DMS114 treated with DMSO at 0.1 percent for 48 hours (cell line): Measurements from ENCODE around the gene SEMA5A.

Experiments used
- DNase-seq: peaks from one replicate; lab custom pipeline; 2025; ENCODE audit not compliant: unreplicated experiment; lab: John Stamatoyannopoulos, UW

The SEMA5A gene

DNA sequence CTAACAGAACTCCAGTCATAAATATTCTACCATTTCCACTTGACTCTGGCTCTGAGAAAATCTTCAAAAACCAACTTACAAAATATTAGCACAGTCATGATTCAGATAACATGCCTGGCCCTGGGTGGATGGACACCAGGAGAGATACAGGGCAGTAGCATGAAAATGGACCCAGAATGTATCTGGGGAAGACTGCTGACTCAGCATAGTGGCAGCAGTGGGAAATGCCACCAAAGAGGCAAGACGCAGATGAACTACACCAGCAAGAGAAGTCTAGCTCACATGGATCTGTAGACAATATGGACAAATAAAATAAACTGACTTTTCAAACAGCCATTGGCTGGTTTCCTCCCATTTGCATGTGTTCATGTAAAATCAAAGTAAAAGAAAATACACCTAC is 359.8 kb downstream of the SEMA5A start:
- DNase-seq: no peak

DNA sequence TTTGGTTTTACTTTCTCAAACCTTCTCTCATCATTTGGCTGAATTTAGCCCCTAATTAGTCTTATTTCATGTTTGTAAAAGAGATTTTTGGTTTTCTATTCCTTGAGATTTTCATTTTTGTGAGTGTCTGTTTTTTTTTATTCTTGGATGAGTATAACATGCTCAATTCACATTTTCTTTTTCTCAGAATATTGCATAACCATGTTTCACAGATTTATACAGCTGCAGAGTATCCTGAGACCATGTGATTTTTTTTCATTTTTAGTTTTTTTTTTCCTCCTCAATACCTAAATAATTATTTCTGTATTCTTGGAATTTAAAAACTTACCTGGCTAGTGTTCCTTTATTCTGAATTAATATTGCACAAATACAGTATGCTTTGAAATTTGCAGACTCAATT is 361.9 kb downstream of the SEMA5A start:
- no peak for DNase-seq

DNA sequence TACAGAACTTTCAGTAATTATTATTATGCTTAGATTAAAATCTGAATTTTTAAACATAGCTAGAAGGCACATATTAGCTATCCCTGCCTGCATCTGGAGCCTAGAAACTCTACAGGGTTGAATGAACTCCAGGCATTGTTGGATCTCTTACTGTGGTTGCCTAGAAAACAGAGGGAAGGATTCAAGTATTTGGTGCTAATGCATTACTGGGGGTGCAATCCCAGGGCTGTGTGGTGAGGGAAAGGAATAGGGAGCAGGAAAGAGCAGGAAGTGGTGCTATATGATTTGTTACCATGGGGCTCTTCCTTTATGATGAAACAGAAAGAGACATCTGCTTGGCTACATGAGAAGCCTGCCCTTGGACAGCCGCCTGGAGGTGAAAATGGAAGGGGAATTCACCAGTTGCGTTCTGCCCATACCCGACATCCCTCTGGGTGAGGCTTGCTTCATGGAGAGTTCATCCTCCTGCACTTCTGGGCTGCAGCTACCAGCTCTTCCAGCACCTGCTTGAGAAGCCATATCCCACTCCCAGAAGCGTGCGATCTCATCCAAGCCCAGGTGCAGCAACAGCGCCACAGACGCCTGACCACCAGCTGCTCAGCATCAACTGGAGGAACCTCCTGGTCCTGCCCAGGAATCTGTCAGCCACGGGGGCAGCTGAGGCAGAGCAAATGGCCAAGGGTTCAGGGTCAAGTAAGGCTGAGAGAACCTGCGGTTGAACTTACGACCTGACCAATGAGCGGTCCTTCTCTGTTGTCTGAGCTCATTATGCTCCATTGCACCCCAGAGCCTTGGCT is 362.8 kb downstream of the SEMA5A start:
- no peak for DNase-seq

DNA sequence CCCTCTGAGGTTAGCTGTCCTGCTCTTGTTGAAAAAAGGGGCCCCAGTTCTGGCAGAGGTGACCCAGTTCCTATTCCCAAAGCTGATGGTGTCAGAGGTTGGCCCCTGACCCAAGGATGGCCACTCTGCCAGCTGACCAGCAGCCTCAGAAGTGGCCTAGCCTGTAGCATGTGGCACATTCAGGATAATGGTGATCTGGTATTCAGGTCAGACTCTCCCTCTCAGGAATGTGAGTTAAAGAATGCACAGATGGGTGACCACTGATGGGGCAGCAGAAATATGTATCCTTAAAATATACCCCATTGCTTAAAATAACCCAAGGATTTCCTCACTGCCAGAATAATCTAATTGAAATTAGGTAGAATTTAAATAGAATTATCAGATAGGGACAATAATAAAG is 369.2 kb downstream of the SEMA5A start:
- no peak for DNase-seq

DNA sequence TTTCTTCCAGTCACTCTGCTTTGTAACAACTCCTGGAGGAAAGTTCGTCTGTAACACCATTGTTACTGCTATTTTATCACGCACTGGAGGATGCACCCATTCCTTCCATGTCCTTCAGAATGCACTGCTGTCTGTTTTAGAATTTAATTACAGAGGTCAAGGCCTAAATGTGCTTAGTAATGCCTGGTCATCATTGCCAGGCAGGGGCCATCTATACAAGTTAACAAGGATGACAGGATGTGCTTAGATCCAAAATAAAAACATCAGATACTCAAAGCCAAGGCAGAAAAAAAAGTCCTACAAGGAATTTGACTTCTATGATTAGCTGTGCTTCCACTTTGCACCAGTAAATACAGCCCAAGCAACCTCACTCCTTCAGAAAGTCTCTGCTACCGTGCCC is 371.4 kb downstream of the SEMA5A start:
- no peak for DNase-seq

DNA sequence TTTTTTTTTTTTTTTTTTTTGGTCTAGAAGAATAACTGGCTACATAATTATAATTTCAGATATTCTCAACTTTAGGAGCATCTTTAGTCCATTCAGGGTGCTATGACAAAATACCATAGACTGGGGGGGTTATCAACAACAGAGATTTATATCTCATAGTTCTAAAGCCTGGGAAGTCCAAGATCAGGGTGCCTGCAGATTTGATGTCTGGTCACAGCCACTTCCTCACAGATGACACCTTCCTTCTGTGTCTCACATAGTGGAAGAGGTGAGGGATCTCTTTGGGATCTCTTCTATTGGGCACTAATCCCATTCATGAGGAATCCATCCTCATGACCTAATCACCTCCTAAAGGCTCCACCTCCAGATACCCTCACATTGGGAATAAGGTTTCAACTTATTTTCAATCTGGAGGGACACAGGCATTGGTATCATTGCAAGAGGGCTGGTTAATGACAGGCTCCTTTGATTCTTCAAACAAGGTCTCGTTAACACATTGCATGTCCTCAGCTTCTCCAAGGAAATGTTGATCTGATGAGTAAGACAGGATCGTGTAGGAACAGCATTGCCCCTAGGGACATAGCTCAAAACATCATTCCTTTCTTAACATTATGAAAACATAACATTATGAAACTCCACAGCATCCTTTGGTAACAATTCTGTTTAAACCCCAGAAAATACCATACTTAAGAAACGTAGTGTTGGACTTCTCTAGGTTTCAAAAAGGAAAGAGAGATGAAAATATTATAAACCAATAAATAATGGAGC is 372.4 kb downstream of the SEMA5A start:
- no peak for DNase-seq

DNA sequence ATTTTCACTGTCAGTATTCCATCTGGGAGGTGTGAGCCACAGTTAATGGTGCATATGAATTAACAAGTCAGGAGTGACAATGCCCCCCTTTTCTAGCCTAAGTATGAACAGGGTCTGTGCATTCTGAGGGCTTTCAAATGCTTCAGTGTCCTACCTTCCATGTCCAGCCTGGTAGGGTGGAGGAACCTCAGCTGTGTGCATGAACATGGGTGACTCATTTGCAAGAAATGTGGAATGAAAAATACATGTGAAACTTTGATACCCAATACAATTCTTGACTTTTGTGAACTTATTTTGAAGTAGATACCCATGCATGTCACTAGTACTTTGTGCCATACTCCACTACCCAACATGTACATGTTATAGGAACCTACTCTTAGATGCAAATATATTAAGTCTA is 375.8 kb downstream of the SEMA5A start:
- no peak for DNase-seq

DNA sequence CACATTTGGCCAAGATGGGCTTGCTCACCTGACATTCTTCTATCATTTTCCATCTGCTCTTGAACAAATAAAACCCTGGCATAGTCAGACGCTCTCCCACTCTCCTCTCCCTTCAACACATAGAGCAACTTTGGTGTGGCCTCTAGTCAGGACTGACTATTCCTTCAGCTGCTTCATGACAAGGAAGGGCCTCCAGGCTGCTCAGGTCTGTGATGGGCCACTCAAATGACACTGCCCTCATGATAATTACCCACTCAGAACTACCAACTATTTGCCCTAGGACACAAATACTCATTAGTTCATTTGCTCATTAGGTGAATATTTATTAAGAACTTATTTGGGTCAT is 376.3 kb downstream of the SEMA5A start:
- no peak for DNase-seq

DNA sequence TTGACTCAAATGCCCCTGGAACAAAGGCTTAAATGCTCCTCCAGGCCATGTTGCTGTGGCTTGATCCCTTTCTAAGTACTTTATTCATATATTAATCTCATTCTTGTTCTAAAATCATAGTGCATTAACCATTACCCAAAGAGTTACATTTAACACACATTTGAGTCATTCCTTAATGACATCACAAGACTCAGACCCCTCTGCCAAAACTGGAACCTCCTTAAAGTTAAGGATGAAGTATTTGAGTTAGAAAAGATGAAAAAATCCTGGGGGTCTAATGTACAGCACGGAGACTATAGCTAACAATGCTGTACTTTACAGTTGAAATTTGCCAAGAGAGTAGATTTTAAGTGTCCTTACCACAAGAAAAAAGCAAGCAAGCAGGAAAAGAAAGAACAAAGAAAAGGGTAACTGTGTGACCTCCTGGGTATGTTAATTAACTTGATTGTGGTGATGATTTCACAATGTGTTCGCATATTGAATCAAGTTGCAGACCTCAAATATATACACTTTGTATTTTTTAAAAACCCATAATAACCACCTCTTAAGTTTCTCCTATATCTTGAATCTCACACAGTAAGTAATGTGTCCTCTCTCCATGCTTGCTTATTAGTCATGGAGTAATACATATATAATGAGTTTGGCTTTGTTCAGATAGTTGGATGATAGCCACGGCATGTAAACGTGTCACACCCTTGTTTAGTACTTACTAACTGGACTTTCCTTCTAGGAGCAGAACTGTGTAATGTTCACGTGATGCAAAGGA is 376.9 kb downstream of the SEMA5A start:
- no peak for DNase-seq

DNA sequence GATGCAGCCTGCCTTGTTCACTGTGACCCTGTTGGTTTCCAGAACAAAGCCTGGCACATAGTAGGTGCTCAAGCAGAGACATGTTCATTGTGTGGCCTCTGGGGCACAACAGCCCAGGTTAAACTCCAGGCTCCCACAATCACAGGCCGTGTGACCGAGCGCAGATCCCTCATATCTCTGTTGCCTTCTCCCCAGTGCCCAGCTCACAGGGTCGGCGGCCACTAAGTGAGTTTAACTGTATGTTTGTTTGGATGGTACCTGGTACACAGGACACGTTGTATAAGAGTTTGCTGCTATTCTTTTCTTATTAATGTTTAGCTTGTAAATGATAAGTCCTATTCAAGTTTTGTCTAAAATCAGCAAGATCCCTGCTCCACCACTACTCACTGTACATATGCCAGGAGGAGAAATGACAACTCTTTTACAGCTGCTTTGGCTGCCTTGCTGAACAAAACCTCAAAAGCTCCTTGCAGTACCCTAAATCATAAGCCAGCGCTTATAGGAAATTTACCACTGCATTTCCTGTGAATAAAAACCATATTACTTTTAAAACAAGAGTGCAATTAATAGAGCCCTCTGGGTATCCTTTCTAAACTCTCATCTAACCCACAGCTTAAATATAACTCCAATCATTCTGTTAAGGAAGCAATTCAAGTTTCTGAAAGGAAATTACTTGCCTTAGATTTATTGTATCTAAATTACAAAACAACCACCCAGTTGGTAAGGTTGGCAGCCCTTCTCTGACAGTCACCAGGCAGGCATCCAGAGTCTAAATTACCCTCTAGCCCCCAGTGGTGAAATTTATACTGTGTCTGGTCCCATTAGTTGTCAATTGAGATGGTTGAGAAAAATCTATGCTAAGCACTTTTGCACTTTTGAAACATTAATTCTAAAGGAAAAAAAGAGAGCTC is 379.4 kb downstream of the SEMA5A start:
- no peak for DNase-seq

DNA sequence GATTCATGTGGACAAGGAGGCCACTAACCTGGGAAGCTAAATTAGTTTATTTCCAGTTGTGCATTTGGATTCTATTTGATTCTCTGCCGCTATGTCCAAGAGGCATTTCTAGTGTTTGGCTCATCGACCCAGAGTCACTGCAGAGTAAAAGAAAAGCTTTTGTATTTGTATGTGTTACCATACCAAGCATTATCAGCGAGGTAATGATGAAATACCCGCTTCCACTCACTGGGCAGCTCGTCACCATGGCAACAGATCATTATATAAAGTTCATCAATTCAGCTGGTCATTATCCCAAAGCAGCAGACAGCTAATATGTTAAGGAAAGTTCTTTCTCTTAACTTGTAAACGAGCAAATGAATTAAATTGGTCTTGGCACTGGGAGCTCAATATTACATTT is 380.3 kb downstream of the SEMA5A start:
- no peak for DNase-seq

DNA sequence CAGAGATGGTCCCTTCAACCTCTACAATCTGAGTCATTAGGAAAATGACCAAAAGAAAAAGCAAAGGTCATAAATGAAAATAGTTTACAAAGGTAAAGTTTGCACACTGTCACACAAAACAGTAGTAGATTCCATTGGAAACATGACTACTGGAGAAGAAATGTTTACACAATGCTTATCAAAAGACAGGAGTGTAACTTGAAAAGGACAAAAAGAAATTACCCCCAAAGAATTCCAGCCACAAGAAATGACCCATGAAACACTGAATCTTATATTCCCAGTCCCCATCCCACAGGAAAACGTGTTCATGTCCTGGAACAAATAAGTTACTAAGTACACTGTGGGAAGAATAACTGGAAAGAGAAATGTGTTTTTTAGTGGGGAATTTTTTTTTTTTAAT is 385.1 kb downstream of the SEMA5A start:
- no peak for DNase-seq

DNA sequence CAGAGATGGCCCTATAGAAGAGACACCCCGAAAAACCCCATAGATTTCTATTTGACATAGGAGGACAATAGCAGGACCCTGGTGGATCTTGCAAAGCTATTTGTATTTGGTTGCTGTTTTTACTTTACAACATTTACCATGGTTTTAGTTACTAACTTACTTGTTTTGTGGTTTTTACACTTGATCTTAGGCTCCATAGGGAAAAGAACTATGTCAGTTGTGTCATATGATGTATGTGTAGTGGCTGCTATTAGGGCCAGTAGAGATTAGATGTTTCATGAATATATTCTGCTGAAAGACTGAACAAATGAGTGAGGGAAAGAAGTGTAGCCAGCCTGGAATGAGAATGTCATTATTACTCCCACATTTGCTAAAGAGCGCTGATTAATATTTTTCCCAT is 388.1 kb downstream of the SEMA5A start:
- no peak for DNase-seq

DNA sequence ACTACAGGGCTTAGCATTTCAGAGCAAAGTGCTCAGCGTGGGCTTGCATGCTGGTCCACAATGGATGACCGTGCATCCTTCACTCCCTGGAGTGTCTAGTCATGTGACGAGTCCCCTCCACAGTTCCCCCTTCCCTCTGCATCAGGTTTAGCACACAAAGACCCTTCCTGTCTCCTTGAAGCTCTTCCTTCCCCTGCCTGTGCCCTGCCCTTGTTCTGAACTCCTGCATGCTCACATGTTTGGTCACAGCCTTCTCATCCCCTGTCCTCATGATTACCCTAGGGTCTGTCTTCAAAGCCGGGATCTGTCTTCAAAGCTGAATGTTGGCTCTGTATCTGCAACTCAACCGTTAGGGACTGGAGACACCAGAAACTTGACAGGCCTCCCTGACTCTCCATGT is 388.9 kb downstream of the SEMA5A start:
- DNase-seq: no peak

DNA sequence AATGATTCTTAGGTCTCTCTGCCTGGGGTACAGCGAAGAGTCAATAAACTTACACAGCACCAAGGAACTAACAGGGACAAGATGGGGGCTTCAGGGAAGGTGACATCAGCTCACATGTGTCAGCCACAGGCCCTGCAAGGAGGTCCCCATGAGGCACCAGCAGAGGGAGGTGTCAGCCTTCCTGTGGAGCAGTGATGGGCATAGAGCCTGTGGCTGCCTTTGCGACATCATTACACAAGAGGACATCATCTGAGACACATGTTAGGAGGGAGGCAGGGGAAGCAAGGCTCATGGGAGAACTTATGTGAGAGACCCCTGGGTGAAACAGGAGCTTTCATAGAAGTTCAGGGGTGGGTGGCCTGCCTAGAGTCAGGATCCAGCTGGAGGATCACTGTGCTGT is 389.6 kb downstream of the SEMA5A start:
- DNase-seq: peak; percentile 3

DNA sequence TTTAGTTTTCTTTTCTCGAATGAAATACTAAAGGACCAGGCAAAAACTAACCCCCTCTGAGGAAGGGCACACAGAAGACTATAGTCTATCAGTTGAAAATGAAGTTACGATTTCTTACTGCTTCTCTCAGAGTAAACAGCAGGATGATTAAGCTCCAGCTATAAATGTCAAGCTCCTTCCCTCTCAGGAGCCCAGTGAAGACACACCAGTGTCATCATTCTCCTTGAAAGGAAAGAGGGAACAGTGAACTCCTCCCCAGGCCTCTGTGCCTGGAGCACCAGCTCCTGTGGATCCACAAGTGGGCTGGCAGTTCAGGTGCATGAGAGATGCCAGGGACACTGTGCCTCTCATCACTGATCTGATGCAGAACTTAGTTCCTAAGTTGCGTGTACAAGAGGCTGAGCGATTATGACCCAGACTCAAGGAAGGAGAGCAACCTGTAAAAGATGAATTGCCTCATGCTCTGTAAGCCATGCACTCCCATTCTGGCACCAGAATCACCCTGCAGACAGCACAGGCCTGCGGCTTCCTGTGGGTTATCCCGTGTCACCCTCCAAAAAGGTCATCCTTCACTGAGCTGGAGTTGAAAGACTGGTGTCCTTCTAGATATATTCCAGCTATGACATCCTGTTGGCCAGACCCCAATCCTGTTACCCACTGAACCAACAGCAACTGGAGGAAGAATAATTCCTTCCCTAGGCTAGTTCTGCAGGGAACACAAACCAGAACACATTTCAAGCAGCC is 394.0 kb downstream of the SEMA5A start:
- DNase-seq: no peak

DNA sequence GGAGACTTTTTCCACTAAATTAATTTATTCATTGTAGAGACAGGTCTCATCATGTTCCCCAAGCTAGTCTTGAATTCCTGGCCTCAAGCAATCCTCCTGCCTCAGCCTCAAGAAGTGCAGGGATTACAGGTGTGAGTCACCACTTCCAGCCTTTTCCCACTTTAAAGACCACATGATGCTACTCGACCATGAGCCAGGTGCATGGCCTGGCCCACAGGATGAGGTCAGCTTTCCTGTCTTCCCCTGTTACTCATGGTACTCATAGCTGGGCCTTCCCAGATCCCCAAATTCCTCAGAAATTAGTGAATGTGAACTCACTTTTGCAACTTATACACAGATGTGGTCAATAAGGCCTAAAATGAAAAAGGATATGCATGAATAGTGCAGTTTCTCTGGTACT is 395.9 kb downstream of the SEMA5A start:
- no peak for DNase-seq

DNA sequence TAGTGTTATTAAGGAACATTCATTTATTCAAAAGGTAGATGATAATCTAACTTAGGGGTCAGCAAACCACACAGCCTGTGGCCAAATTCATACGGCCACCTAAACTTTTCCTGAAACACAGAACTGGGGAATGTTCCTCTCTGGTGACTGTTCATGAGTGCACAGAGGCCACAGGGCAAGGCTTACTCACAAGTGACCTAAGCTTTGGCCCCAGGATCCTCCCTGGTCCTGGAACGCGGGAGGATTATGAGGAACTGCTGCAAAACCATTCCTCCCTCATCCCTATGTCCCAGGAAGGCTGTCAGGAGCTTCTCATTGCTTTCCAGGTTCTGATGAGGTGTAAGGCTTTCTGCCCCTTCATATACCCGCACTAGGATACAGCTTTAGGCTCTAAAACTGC is 397.6 kb downstream of the SEMA5A start:
- no peak for DNase-seq

DNA sequence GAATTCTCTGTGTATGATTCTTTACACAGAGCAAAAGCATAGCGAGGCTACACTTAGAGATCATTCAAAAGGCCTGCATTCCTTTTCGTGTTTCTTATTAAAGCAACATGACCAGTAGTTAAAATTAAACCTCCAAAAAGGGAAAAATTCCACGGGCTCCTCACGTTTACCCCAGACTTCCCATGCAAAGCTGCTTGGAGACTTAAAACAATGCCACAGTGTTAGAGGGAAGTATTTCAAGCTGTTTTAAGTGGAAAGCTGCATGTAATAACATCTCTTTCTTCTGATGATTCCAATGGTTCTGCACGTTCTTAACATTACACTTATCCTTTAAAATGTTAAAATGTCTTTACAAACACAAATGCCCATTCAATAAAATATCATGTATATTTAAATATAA is 405.2 kb downstream of the SEMA5A start:
- DNase-seq: no peak

DNA sequence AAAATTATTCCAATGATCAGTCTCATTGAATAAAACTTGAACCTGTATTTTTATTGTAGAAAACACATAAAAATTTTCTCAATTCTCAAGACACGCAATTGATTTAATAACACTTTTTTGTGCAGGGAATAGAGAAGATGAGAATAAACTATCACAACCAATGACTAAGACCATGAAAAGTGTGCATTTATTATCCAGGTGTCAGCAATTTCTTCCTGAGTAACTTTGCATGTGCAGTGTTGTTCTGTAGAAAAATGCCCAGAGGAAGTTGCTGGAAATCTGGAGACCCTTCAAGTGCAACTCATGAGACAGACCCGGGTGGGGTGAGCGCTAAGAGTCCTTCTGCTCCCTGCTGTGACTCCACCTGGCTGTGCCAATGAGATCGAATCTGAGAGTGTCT is 405.7 kb downstream of the SEMA5A start:
- no peak for DNase-seq
